ENCODE measurements around the gene ANKZF1.

The ANKZF1 gene

GRCh38 chr2:219285894-219286425 is 56.4 kb downstream of the ANKZF1 start:
- H3K27ac ChIP-seq, result peak overlapping the region; percentile 31
- H3K27me3 ChIP-seq (ENCODE audit: insufficient read depth, low read depth, severe bottlenecking), result no peaks in the 10 kb centered on the region
- no peak overlapping the region for H3K4me3 ChIP-seq (ENCODE audit: low read depth, low read length)
- no peak for TF ChIP-seq CTCF (IDR thresholded peaks at IDR 0.05; ENCODE audit: low read depth, low read length)
- no peaks in the 10 kb centered on the region for H3K9me3 ChIP-seq (ENCODE audit: severe bottlenecking)
- peaks cover 61% of the 10 kb centered on the region for H3K36me3 ChIP-seq
- DNase-seq, result peak; percentile 67
